SK-N-SH treated with all-trans-retinoic acid at 6 μM for 48 hours (cell line): ENCODE results near the gene CHCHD6.

Source experiments
- ATAC-seq: fragments of 200-7000 bp; cut with Tn5 transposase; 3 replicates; pipeline ENCODE4 v1.9.1; 2020; ENCODE audit warnings: mild to moderate bottlenecking, moderate library complexity
- ARNTL ChIP-seq: fragments of 450-650 bp; formaldehyde crosslinking; IDR thresholded peaks from 2 replicates; pipeline ENCODE4 v1.5.0; 2020; ENCODE audit warnings: low read depth, mild to moderate bottlenecking, moderate library complexity, borderline replicate concordance
- BACH2 ChIP-seq: fragments of 250-450 bp; sonication (Bioruptor Pico); IDR thresholded peaks from 2 replicates; pipeline ENCODE4 v1.9.0; 2021; ENCODE audit warnings: mild to moderate bottlenecking, borderline replicate concordance
- CREB5 ChIP-seq: fragments of 250-450 bp; sonication (Bioruptor Pico); IDR thresholded peaks from 2 replicates; pipeline ENCODE4 v1.5.1; 2020; ENCODE audit warnings: low read depth, mild to moderate bottlenecking, moderate library complexity
- CSDC2 ChIP-seq: fragments of 250-450 bp; sonication (Bioruptor Pico); IDR thresholded peaks from 2 replicates; pipeline ENCODE4 v1.5.0; 2020; ENCODE audit warnings: mild to moderate bottlenecking, moderate library complexity
- ESRRG ChIP-seq: fragments of 250-450 bp; sonication (Bioruptor Pico); IDR thresholded peaks from 2 replicates; pipeline ENCODE4 v1.6.1; 2021; ENCODE audit warnings: mild to moderate bottlenecking
- GLIS3 ChIP-seq: fragments of 250-450 bp; sonication (Bioruptor Pico); IDR thresholded peaks from 2 replicates; pipeline ENCODE4 v1.5.0; 2020; ENCODE audit warnings: mild to moderate bottlenecking, moderate library complexity
- ISL1 ChIP-seq: fragments of 250-450 bp; sonication (Bioruptor Pico); IDR thresholded peaks from 2 replicates; pipeline ENCODE4 v2.1.2; 2022; ENCODE audit warnings: mild to moderate bottlenecking, moderate library complexity
- OSR1 ChIP-seq: fragments of 250-450 bp; sonication (Bioruptor Pico); IDR thresholded peaks from 2 replicates; pipeline ENCODE4 v1.8.0; 2022; ENCODE audit warnings: moderate library complexity, mild to moderate bottlenecking, inconsistent platforms
- PATZ1 ChIP-seq: fragments of 250-450 bp; sonication (Bioruptor Pico); IDR thresholded peaks from 2 replicates; pipeline ENCODE4 v1.8.0; 2020; ENCODE audit warnings: mild to moderate bottlenecking, moderate library complexity, borderline replicate concordance
- POU6F1 ChIP-seq: fragments of 250-450 bp; sonication (Bioruptor Pico); IDR thresholded peaks from 2 replicates; pipeline ENCODE4 v1.8.0; 2021; ENCODE audit warnings: low read depth, mild to moderate bottlenecking, moderate library complexity, borderline replicate concordance
- PPARA ChIP-seq: fragments of 250-450 bp; sonication (Bioruptor Pico); IDR thresholded peaks from 2 replicates; pipeline ENCODE4 v1.5.0; 2020; ENCODE audit warnings: mild to moderate bottlenecking, borderline replicate concordance
- RARB ChIP-seq: fragments of 250-450 bp; sonication (Bioruptor Pico); IDR thresholded peaks from 2 replicates; pipeline ENCODE4 v1.8.0; 2021; ENCODE audit warnings: mild to moderate bottlenecking, moderate library complexity
- TCF4 ChIP-seq: fragments of 250-450 bp; sonication (Bioruptor Pico); IDR thresholded peaks from 2 replicates; pipeline ENCODE4 v1.8.0; 2021; ENCODE audit warnings: mild to moderate bottlenecking, moderate library complexity, borderline replicate concordance
- TOX ChIP-seq: fragments of 250-450 bp; sonication (Bioruptor Pico); IDR thresholded peaks from 2 replicates; pipeline ENCODE4 v1.8.0; 2021; ENCODE audit warnings: mild to moderate bottlenecking, moderate library complexity, borderline replicate concordance
- TSHZ2 ChIP-seq: fragments of 250-450 bp; sonication (Bioruptor Pico); IDR thresholded peaks from 2 replicates; pipeline ENCODE4 v1.5.0; 2020; ENCODE audit warnings: mild to moderate bottlenecking, moderate library complexity
- ZC3H10 ChIP-seq: fragments of 250-450 bp; sonication (Bioruptor Pico); IDR thresholded peaks from 2 replicates; pipeline ENCODE4 v1.5.1; 2021; ENCODE audit warnings: mild to moderate bottlenecking, moderate library complexity
- ZFP3 ChIP-seq: fragments of 250-450 bp; sonication (Bioruptor Pico); IDR thresholded peaks from 2 replicates; pipeline ENCODE4 v1.5.0; 2020; ENCODE audit warnings: mild to moderate bottlenecking, moderate library complexity
- ZFP30 ChIP-seq: fragments of 450-650 bp; formaldehyde crosslinking; IDR thresholded peaks from 2 replicates; pipeline ENCODE4 v1.5.0; 2022; ENCODE audit warnings: mild to moderate bottlenecking, moderate library complexity
- ZNF565 ChIP-seq: fragments of 450-650 bp; formaldehyde crosslinking; conservative IDR thresholded peaks from 2 replicates; pipeline ENCODE4 v1.5.0; 2020; ENCODE audit warnings: low read depth, mild to moderate bottlenecking, moderate library complexity
- ZNF70 ChIP-seq: fragments of 450-650 bp; formaldehyde crosslinking; IDR thresholded peaks from 2 replicates; pipeline ENCODE4 v1.5.0; 2020; ENCODE audit warnings: mild to moderate bottlenecking, moderate library complexity
- ZNF8 ChIP-seq: fragments of 450-650 bp; formaldehyde crosslinking; IDR thresholded peaks from 2 replicates; pipeline ENCODE4 v1.5.0; 2020; ENCODE audit warnings: mild to moderate bottlenecking, moderate library complexity

CHCHD6 gene

DNA sequence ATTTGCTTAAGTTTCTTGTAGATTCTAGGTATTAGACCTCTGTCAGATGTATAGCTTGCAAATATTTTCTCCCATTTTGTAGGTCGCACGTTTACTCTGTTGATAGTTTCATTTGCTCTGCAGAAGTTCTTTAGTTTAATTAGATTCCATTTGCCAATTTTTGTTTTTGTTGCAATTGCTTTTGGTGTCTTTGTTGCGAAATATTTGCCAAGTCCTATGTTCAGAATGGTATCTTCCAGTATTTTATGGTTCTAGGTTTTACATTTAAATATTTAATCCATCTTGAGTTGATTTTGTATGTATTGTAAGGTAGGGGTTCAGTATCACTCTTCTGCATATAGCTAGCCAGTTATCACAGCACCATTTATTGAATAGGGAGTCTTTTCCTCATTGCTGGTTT, 64.9 kb downstream of the CHCHD6 start:
- no peak for ATAC-seq
- TF ChIP-seq CREB5 (CRISPR knock-in tag): no peak
- no peak for TF ChIP-seq BACH2 (CRISPR knock-in tag)
- TF ChIP-seq TSHZ2: no peak
- no peak for TF ChIP-seq RARB (CRISPR knock-in tag)
- TF ChIP-seq ESRRG (CRISPR knock-in tag): no peak
- no peak for TF ChIP-seq TOX (CRISPR knock-in tag)
- no peak for TF ChIP-seq ZNF70 (CRISPR knock-in tag)
- no peak for TF ChIP-seq POU6F1
- TF ChIP-seq ZC3H10 (CRISPR knock-in tag): no peak
- no peak for TF ChIP-seq ISL1 (CRISPR knock-in tag)
- TF ChIP-seq ZFP30 (CRISPR knock-in tag): no peak

DNA sequence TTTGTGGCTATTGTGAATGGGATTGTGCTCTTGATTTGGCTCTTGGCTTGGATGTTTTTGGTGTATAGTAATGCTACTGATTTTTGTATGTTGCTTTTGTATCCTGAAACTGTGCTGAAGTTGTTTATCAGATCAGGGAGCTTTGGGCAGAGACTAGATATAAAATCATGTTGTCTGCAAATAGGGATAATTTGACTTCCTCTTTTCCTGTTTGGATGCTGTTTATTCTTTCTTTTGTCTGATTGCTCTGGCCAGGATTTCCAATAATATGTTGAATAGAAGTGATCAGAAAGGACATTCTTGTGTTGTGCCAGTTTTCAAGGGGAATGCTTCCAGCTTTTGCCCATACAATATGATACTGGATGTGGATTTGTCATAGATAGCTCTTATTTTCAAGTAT, 66.1 kb downstream of the CHCHD6 start:
- TF ChIP-seq GLIS3 (no peak), CREB5 (CRISPR knock-in tag) (no peak), PPARA (CRISPR knock-in tag) (no peak), TSHZ2 (no peak), ZC3H10 (CRISPR knock-in tag) (no peak), ZFP3 (CRISPR knock-in tag) (no peak), CSDC2 (CRISPR knock-in tag) (no peak), ESRRG (CRISPR knock-in tag) (no peak), TCF4 (no peak), ARNTL (CRISPR knock-in tag) (no peak), ZFP30 (CRISPR knock-in tag) (no peak), BACH2 (CRISPR knock-in tag) (no peak), OSR1 (CRISPR knock-in tag) (no peak), ISL1 (CRISPR knock-in tag) (no peak), ZNF8 (no peak)
- no peak for ATAC-seq

- no peak for TF ChIP-seq ZNF565 (CRISPR knock-in tag)
- TF ChIP-seq PATZ1 (CRISPR knock-in tag): no peak
- TF ChIP-seq ZFP3 (CRISPR knock-in tag): no peak
- TF ChIP-seq ZC3H10 (CRISPR knock-in tag): no peak
- no peak for TF ChIP-seq ESRRG (CRISPR knock-in tag)
- no peak for TF ChIP-seq TCF4
- no peak for ATAC-seq
Observed at GRCh38 chr3:126773167-126773566, 69.1 kb downstream of the CHCHD6 start.
